ENCODE results near the gene RPS27.
"Not testable (repeated sequence)": the region's sequence is repeated elsewhere in the genome, so short reads cannot be mapped to it uniquely, and the experiment has no call there.

RPS27 gene

DNA sequence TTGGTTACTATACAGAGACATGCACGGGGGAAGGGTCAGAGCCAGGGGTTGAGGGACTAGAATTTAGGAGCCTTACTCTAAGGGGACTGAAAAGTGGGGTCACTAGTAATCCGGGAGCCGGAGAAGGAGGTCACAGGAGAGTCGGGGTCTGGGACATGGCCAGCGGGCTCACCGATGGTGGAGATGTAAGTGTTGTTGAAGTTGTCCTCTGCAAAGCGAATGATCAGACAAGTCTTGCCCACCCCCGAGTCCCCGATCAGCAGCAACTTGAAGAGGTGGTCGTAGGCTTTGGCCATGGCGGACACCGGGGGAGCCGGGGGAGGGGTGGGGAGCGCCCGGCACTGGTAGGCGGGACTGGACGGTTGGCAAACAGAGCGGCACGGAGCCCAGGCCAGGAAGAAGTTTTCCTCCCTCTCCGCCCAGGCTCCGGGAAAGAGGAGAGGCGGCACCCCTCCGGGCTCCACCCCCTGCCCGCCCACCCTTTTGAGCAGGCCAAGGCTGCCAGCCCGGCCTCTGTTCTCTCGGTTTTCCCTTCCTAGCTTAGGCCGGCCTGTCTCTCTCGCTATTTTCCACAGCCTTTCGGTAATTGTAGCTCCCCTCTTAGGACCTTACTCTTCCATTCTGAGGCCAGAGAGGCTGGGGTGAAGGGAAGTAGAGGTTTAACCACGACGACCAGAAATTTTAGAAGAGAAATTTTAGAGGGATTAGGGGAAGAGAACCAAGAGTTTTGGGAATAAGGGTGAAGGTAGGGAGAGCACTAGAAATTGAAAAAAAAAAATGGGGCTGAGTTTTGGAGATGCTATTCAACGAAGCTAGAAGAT is 4.4 kb upstream of the RPS27 start, which contains the start of gene RAB13:
Gene RAB13, minus strand, starts transcription at position 399 of the 821 bp plus-strand sequence. Its CDS starts 103 bp downstream, at position 296.
- no peak for DNase-seq (ENCODE audit: low read depth)

DNA sequence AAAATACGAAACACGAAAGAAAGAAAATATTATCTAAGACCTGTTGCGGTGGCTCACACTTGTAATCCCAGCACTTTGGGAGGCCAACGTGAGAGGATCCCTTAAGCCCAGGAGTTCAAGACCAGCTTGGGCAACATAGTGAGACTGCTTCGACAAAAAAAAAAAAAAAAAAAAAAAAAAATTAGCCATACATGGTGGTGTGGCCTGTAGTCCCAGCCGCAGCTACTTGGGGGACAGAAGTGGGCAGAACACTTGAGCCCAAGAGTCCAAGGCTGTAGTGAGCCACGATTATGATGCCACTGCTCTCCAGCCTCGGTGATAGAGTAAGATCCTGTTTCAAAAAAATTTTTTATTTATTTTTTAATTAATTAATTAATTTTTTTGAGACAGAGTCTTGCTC is 2.9 kb upstream of the RPS27 start:
- DNase-seq (ENCODE audit: low read depth): no peak

DNA sequence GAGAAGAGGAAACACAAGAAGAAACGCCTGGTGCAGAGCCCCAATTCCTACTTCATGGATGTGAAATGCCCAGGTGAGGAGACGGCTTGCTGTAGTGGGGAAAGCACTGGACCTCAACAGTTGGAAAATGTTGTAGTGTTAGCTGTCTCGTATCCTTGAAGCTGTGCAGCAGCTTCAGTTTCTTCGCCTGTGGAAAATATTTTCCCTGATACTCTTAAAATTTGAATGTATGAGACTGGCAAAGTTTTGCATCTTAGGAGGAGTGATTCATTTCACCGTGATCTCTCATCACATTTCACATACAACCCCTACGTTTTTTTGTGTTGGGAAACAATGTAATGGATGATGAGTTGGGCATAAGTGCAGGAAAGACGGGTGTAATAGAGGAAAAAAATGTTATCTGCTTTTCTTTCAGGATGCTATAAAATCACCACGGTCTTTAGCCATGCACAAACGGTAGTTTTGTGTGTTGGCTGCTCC is 629 bp downstream of the RPS27 start:
- DNase-seq (ENCODE audit: low read depth): no peak

DNA sequence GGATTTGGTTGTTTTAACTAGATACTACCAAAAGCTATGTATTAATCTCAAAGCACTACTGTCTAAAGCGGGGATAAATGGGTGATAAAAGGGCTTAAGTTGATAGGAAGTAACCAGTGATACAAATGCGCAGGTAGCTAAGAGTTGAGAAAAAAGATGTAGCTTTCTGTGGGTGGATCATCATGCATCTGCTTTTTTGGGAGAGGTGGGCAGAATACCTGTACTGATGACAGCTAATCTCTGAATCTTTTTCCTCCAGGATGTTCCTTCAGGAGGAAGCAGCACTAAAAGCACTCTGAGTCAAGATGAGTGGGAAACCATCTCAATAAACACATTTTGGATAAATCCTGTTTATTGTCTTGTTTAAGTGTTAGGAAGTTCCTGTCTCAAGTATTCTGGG is 1.2 kb downstream of the RPS27 start:
- DNase-seq (ENCODE audit: low read depth): no peak

DNA sequence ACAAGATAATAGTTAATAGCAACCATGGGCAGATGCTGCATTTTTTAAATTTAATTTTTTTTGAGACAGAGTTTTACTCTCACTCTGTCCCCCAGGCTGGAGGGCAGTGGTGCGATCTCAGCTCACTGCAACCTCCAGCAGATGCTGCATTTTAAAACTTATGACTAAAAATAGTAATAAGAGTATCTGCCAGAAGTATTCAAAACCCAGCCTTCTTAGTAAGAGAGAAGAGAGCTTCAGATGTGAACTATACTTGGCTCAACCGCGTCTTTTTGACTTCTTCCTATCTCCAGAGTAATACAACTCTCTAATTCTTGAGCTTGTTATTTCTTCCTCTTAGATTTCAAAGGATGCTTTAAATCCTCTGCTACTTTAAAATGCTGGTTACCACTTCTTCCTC is 4.6 kb downstream of the RPS27 start:
- no peak for DNase-seq (ENCODE audit: low read depth)

DNA sequence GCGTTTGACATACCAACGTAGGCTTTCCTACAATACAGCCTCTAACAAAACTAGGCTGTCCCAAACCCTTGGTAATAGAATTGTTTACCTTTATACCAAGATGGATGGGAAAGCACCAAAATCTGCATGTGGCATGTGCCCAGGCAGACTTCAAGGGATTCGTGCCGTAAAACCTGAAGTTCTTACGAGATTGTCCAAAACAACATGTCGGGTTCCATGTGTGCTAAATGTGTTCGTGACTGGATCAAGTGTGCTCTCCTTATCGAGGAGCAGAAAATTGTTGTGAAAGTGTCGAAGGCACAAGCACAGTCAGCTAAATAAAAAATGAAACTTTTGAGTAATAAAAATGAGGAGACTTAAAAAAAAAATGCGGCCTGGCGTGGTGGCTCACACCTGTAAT is 5.1 kb downstream of the RPS27 start:
- DNase-seq (ENCODE audit: low read depth): no peak

DNA sequence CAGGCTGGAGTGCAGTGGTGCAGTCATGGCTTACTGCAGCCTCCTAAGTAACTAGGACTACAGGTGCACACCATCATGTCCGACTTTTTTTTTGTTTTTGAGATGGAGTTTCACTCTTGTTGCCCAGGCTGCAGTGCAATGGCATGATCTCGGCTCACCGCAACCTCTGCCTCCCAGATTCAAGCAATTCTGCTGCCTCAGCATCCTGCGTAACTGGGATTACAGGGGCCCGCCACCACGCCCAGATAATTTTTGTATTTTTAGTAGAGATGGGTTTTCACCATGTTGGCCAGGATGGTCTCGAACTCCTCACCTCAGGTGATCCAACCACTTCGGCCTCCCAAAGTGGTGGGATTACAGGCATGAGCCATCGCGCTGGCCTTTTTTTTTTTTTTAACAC is 6.3 kb downstream of the RPS27 start:
- not testable (repeated sequence) for DNase-seq (ENCODE audit: low read depth)

DNA sequence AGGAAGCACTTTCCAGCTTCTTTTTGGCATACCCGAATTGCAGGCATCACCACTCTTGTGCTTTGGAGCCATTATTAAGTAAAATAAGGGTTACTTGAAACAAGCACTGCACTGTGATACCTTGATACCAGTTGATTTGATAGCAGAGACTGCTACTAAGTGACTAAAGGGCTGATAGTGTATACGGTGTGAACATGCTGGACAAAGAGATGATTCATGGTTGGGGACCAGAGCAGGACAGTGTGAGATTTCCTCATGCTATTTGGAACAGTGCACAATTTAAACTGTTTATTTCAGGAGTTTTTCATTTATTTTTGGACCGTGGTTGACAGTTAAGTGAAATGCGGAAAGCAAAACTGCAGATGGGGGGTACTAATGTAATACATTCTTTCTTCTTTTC is 9.9 kb downstream of the RPS27 start:
- DNase-seq (ENCODE audit: low read depth): no peak

DNA sequence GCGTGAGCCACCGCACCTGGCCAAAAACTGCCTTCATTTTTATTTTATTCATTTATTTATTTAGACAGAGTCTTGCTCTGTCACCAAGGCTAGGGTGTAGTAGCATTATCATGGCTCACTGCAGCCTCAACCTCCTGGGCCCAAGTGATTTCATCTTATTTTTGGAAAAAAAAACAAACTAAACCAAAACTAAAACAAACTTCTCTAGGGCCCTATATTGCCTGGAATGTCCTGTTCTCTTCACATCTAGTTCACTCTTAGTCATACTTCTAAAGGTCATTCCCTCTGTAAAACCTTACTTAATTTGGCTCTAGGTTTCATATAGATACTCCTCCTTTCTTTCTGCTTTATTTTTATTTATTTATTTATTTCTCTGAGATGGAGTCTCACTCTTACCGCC is 15.6 kb downstream of the RPS27 start:
- DNase-seq (ENCODE audit: low read depth): no peak

DNA sequence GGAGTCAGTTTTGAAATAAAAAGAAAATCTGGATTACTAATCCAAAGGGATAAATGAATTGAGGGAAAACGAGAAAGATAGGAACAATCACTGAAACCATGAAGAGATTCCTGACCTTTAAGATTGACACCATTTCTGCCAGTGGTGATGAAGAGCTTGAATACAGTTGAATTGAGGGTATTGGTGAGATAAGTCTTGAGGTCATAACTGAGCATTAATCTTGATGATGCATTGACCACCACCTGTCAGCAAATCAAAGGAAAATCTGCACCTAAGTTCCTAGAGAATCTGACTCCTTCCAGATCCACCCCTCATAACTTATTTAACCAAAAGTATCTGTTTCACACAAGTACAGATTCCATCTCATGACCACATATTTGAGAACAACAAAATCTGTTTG is 21.6 kb downstream of the RPS27 start:
- DNase-seq (ENCODE audit: low read depth): no peak

DNA sequence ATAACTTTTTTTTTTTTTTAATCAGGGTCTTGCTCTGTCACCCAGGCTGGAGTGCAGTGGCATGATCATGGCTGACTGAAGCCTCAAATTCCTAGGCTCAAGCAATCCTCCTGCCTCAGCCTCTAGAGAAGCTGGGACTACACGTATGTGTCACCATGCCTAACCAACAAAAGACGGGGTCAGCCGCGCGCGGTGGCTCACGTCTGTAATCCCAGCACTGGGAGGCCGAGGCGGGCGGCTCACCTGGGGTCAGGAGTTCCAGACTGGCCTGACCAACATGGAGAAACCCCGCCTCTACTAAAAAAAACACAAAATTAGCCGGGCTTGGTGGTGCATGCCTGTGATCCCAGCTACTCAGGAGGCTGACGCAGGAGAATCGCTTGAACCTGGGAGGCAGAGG is 22.0 kb downstream of the RPS27 start:
- not testable (repeated sequence) for DNase-seq (ENCODE audit: low read depth)

DNA sequence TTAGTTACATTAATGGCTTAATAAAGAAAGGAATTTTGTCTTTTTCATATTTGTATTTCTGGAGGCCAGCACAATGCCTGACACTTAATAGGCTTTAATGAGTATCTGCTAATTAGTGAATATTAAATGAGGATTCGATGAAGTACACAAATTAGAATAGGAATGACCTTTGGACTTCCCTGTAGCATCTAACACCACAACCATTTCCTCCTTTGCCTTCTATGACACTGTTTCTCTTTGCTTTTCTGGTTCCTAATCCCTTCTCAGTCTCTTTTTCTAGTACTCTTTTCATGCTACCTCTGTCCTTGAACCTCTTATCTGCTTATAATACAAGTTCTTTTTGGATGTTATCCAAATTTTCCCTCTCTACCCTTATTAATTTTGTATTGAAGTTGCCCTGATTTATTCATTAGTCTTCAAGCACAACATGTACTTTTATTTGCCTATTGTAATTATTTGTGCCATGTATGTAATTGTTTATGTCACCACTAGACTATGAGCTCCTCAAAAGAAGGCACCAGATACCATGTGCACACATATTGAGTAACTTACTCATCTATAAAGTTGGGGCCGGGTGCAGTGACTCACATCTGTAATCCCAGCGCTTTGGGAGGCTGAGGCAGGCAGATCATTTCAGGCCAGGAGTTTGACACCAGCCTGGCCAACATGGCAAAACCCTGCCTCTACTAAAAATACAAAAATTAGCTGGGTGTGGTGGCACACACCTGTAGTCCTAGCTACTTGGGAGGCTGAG is 23.8 kb downstream of the RPS27 start:
- DNase-seq (ENCODE audit: low read depth): no peak

DNA sequence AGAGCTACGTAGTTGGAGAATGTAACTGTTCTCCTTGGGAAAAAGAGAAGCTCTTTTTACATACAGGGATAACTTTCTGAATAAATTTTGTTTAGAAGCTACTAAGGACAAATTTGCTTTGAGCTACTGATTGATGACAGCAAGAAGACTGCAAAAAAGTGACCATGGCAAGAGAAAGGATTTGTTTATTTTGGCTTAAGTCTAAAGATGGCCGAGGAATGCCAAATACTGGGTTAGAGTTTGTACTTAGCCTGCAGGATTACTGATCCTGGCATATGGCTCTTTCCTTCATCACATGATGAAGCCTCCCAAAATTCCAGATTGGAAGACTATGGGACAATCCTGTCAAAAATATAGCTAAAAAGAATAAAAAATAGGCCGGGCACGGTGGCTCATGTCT is 28.7 kb downstream of the RPS27 start:
- DNase-seq (ENCODE audit: low read depth): no peak

DNA sequence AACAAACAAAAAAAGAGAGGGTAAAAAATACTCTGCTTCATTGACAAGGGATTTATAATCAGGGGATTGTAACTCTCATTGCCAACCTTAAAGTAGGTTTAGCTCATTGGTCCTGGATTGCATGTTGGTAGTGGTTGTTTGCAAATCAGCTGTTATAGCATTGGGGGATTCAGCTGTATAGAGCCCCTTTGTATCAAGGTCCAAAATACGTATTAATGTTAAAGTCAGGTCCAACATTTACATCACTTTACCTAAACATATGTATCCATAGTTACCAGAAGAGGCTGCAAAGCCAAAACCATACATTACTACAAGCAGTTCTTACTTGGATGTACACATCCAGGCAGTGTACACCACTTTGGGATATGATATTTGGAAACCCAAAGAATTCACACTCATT is 29.4 kb downstream of the RPS27 start:
- no peak for DNase-seq (ENCODE audit: low read depth)

DNA sequence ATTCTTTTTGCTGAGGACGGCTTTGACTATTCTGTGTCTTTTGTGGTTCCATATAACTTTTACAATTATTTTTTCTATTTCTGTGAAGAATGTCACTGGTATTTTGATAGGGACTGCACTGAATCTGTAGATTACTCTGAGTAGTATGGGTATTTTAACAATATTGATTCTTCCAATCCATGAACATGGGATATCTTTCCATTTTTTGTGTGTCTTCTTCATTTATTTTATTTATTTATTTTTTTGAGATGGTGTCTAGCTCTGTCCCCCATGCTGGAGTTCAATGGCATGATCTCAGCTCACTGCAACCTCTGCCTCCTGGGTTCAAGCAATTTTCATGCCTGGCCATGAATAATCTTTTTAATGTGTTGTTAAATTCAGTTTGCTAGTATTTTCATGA is 43.1 kb downstream of the RPS27 start:
- not testable (repeated sequence) for DNase-seq (ENCODE audit: low read depth)
